Measurements from ENCODE around the gene KRT81. TPM values are rescaled to one million over a fixed set of nuclear protein-coding genes. Genes with fewer than 3 reads are reported as not detected.

The KRT81 gene
- total and polyA plus RNA-seq, 2 donors (not counting 1 experiment from before 2014, with no cell fraction given) = not detected

DNA sequence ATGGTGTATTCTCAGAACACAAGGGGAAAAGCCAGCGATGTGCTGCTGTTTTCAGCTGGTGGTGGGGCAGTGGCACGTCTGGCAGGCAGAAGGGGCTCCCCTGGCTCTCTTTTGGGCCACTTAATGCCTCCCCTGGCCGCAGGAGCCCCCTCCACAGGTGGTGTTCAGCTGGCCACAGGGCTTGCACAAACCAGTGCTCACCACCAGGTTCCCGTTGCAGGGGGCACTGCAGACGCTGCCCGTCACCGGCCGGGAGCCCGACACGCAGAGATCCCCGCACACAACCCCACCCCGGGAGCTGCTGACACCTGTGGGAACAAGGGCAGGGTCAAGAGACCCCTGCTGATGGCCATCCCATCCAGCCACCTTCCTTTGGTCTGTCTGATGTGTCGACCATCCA, 23.2 kb upstream of the KRT81 start:
- Histone ChIP-seq H3K9ac (ENCODE audit: insufficient read depth, low read length) (no peak overlapping the region), H2AFZ (ENCODE audit: low read length) (no peak overlapping the region), H3K27me3 (ENCODE audit: control insufficient read depth, insufficient read depth, low read length) (peaks cover 46% of the 10 kb centered on the region), H3K4me2 (ENCODE audit: extremely low read depth, insufficient read depth, low read length) (no peak overlapping the region), H3K4me3 (replicated peaks in 1 of 4; ENCODE audit: control extremely low read depth in 1 of 4, insufficient read depth in 1 of 4, low read depth in 3 of 4, low read length in 4 of 4) (no peak overlapping the region), H3K9me3 (ENCODE audit: control insufficient read depth, insufficient read depth, low read depth, low read length) (no peaks in the 10 kb centered on the region), H4K20me1 (ENCODE audit: control insufficient read depth, extremely low read depth, insufficient read depth, low read length) (no peaks in the 10 kb centered on the region), H3K27ac (ENCODE audit: insufficient read depth, low read length) (no peak overlapping the region), H3K36me3 (ENCODE audit: control insufficient read depth, insufficient read depth, low read length) (no peaks in the 10 kb centered on the region), H3K79me2 (ENCODE audit: control insufficient read depth, insufficient read depth, low read length) (no peaks in the 10 kb centered on the region), H3K4me1 (ENCODE audit: control insufficient read depth, extremely low read depth, insufficient read depth, low read length) (no peaks in the 10 kb centered on the region)
- no peak for DNase-seq (ENCODE audit: low read depth in 2 of 2)
- TF ChIP-seq, protein P1, sequence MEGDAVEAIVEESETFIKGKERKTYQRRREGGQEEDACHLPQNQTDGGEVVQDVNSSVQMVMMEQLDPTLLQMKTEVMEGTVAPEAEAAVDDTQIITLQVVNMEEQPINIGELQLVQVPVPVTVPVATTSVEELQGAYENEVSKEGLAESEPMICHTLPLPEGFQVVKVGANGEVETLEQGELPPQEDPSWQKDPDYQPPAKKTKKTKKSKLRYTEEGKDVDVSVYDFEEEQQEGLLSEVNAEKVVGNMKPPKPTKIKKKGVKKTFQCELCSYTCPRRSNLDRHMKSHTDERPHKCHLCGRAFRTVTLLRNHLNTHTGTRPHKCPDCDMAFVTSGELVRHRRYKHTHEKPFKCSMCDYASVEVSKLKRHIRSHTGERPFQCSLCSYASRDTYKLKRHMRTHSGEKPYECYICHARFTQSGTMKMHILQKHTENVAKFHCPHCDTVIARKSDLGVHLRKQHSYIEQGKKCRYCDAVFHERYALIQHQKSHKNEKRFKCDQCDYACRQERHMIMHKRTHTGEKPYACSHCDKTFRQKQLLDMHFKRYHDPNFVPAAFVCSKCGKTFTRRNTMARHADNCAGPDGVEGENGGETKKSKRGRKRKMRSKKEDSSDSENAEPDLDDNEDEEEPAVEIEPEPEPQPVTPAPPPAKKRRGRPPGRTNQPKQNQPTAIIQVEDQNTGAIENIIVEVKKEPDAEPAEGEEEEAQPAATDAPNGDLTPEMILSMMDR (conservative IDR thresholded peaks at IDR 0.05 in 1 of 2, IDR thresholded peaks at IDR 0.05 in 1 of 2; ENCODE audit: low read depth in 1 of 2, low read length in 2 of 2) = no peak
- no peak for TF ChIP-seq EZH2 (IDR thresholded peaks at IDR 0.05; ENCODE audit: low read length, missing control alignments)

DNA sequence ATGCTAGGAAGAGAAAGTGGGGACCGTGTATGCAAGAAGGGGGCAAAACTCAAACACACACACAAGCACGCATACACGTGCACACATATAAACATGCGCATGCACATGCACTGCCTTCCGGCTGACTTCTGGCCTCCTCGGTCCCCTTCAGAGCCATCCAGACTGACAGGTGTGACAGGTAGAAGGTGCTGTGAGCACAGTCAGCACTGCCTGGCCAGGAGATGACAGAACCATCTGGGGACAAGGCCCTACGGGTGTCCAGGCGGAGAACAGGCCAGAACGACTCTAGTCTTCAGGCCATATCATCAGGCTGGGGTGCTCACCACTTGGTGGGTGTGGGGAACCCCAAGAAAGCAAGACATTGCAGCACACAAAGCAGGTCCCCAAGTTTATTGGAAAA, 22.6 kb upstream of the KRT81 start:
- no peaks in the 10 kb centered on the region for H3K36me3 ChIP-seq (ENCODE audit: control insufficient read depth, insufficient read depth, low read length)
- H3K27me3 ChIP-seq (ENCODE audit: control insufficient read depth, insufficient read depth, low read length) = peaks cover 46% of the 10 kb centered on the region
- no peaks in the 10 kb centered on the region for H3K79me2 ChIP-seq (ENCODE audit: control insufficient read depth, insufficient read depth, low read length)
- no peak for TF ChIP-seq EZH2 (IDR thresholded peaks at IDR 0.05; ENCODE audit: low read length, missing control alignments)
- TF ChIP-seq, protein P1 (conservative IDR thresholded peaks at IDR 0.05 in 1 of 2, IDR thresholded peaks at IDR 0.05 in 1 of 2; ENCODE audit: low read depth in 1 of 2, low read length in 2 of 2) = no peak
- H3K27ac ChIP-seq (ENCODE audit: insufficient read depth, low read length) = no peak overlapping the region
- no peak overlapping the region for H3K4me3 ChIP-seq (replicated peaks in 1 of 4; ENCODE audit: control extremely low read depth in 1 of 4, insufficient read depth in 1 of 4, low read depth in 3 of 4, low read length in 4 of 4)
- no peaks in the 10 kb centered on the region for H3K4me1 ChIP-seq (ENCODE audit: control insufficient read depth, extremely low read depth, insufficient read depth, low read length)
- no peak overlapping the region for H2AFZ ChIP-seq (ENCODE audit: low read length)
- H3K9me3 ChIP-seq (ENCODE audit: control insufficient read depth, insufficient read depth, low read depth, low read length) = no peaks in the 10 kb centered on the region
- H3K4me2 ChIP-seq (ENCODE audit: extremely low read depth, insufficient read depth, low read length) = no peak overlapping the region
- no peak for DNase-seq (ENCODE audit: low read depth in 2 of 2)
- no peaks in the 10 kb centered on the region for H4K20me1 ChIP-seq (ENCODE audit: control insufficient read depth, extremely low read depth, insufficient read depth, low read length)
- H3K9ac ChIP-seq (ENCODE audit: insufficient read depth, low read length) = no peak overlapping the region

DNA sequence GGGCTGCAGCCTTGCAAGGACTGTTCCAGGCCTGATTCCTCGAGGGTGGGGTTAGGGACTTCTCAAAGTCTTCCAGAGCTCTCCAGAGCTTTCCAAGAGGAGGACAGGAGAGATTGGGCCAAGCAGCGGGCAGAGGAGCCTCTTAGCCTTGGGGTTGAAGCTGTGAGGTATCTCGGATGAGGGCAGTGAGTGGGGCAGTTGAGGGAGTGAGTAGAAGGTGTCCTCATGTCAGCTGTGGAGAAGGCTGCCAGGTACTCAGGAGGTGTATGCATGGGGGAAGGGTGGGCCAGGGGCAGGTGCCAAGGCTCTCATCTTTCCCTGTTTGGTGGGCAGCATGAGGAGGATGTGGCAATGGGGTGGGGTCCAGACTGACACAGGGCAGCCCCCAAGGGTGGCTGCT, 22.1 kb upstream of the KRT81 start:
- no peaks in the 10 kb centered on the region for H4K20me1 ChIP-seq (ENCODE audit: control insufficient read depth, extremely low read depth, insufficient read depth, low read length)
- no peaks in the 10 kb centered on the region for H3K36me3 ChIP-seq (ENCODE audit: control insufficient read depth, insufficient read depth, low read length)
- no peak for TF ChIP-seq EZH2 (IDR thresholded peaks at IDR 0.05; ENCODE audit: low read length, missing control alignments)
- TF ChIP-seq, protein P1 (conservative IDR thresholded peaks at IDR 0.05 in 1 of 2, IDR thresholded peaks at IDR 0.05 in 1 of 2; ENCODE audit: low read depth in 1 of 2, low read length in 2 of 2) = no peak
- no peak overlapping the region for H3K27ac ChIP-seq (ENCODE audit: insufficient read depth, low read length)
- H3K9ac ChIP-seq (ENCODE audit: insufficient read depth, low read length) = no peak overlapping the region
- no peak overlapping the region for H2AFZ ChIP-seq (ENCODE audit: low read length)
- H3K79me2 ChIP-seq (ENCODE audit: control insufficient read depth, insufficient read depth, low read length) = no peaks in the 10 kb centered on the region
- no peak overlapping the region for H3K4me3 ChIP-seq (replicated peaks in 1 of 4; ENCODE audit: control extremely low read depth in 1 of 4, insufficient read depth in 1 of 4, low read depth in 3 of 4, low read length in 4 of 4)
- DNase-seq (ENCODE audit: low read depth in 2 of 2) = no peak
- no peaks in the 10 kb centered on the region for H3K4me1 ChIP-seq (ENCODE audit: control insufficient read depth, extremely low read depth, insufficient read depth, low read length)
- H3K9me3 ChIP-seq (ENCODE audit: control insufficient read depth, insufficient read depth, low read depth, low read length) = no peaks in the 10 kb centered on the region
- peaks cover 46% of the 10 kb centered on the region for H3K27me3 ChIP-seq (ENCODE audit: control insufficient read depth, insufficient read depth, low read length)
- no peak overlapping the region for H3K4me2 ChIP-seq (ENCODE audit: extremely low read depth, insufficient read depth, low read length)
